GM18951 (cell line): ENCODE data around the gene TIAL1.
"Not testable (repeated sequence)": the region's sequence is repeated elsewhere in the genome, so short reads cannot be mapped to it uniquely, and the experiment has no call there.

Experiments
- POLR2A ChIP-seq: IDR thresholded peaks from 4 replicates; pipeline ENCODE4 v1.6.1; 2011; ENCODE audit warnings: mild to moderate bottlenecking; ENCODE audit not compliant: insufficient read length, insufficient read depth; ENCODE audit errors: extremely low read depth
- in situ Hi-C: fragments of 300-500 bp; cut with MboI; formaldehyde crosslinking; loops from one replicate; pipeline ENCODE4 v1.12.0; 2022; ENCODE audit warnings: low sequenced_read_pairs, mixed read lengths, inconsistent platforms; ENCODE audit not compliant: unreplicated experiment

Gene TIAL1

GRCh38 chr10:119539359-119539825 lies 57.4 kb downstream of the TIAL1 start:
- TF ChIP-seq POLR2A: no peak
- in situ Hi-C loops: no loop called here

GRCh38 chr10:119538632-119539358 lies 58.0 kb downstream of the TIAL1 start:
- no peak for TF ChIP-seq POLR2A
- in situ Hi-C loops: no loop called here

- in situ Hi-C loops: no loop called here
These were observed 58.7 kb downstream of the TIAL1 start for GRCh38 chr10:119537953-119538630.

GRCh38 chr10:119536508-119537025 lies 60.2 kb downstream of the TIAL1 start:
- in situ Hi-C loops: no loop called here
- no peak for TF ChIP-seq POLR2A

More at GRCh38 chr10:119537953-119538630, 58.7 kb downstream of the TIAL1 start:
- no peak for TF ChIP-seq POLR2A

GRCh38 chr10:119535837-119536507 lies 60.8 kb downstream of the TIAL1 start:
- in situ Hi-C loops: no loop called here
- TF ChIP-seq POLR2A: no peak

GRCh38 chr10:119535305-119535704 lies 61.5 kb downstream of the TIAL1 start:
- in situ Hi-C loops: no loop called here
- no peak for TF ChIP-seq POLR2A

- in situ Hi-C loops: no loop called here
- TF ChIP-seq POLR2A: no peak
These were observed 63.3 kb downstream of the TIAL1 start for GRCh38 chr10:119533473-119533872.

- in situ Hi-C loops: not testable (repeated sequence)
These were observed 64.0 kb downstream of the TIAL1 start for GRCh38 chr10:119532791-119533190.

GRCh38 chr10:119532251-119532650 lies 64.5 kb downstream of the TIAL1 start:
- in situ Hi-C loops: not testable (repeated sequence)

GRCh38 chr10:119531067-119531466 lies 65.7 kb downstream of the TIAL1 start:
- TF ChIP-seq POLR2A: no peak
- in situ Hi-C loops: no loop called here

- in situ Hi-C loops: not testable (repeated sequence)
These were observed 68.0 kb downstream of the TIAL1 start for GRCh38 chr10:119528663-119529237.

GRCh38 chr10:119526621-119527592 lies 69.9 kb downstream of the TIAL1 start:
- no peak for TF ChIP-seq POLR2A
- in situ Hi-C loops: no loop called here
